DMS 273 (cell line): ENCODE results near the gene KIF1B.

ENCODE experiments used
- DNase-seq: peaks from one replicate; lab custom pipeline; 2025; ENCODE audit not compliant: unreplicated experiment; lab: John Stamatoyannopoulos, UW

The KIF1B gene

GRCh38 chr1:10280439-10281350 lies 70.3 kb downstream of the KIF1B start:
- no peak for DNase-seq

- no peak for DNase-seq
Observed at GRCh38 chr1:10283318-10283984, 73.1 kb downstream of the KIF1B start.

DNA sequence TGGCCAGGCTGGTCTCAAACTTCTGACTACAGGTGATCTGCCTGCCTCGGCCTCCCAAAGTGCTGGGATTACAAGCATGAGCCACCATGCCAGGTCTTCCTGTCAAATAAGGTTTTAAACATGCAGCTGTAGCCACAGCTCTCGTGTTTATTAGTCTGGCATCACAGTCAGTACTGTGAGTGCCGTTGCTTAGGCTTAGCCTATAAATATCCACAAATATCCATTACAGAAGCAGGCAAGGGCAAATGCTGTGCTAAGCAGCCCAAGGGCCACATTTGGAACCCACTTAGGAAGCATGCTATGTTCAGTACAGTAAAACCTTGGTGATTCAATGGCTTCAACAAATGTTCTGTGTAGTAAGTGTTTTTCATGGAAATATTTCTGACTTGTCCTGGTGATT lies 75.9 kb downstream of the KIF1B start:
- DNase-seq, result no peak

GRCh38 chr1:10287023-10287645 lies 76.8 kb downstream of the KIF1B start:
- DNase-seq, result no peak

GRCh38 chr1:10288029-10288615 lies 77.8 kb downstream of the KIF1B start:
- no peak for DNase-seq

DNA sequence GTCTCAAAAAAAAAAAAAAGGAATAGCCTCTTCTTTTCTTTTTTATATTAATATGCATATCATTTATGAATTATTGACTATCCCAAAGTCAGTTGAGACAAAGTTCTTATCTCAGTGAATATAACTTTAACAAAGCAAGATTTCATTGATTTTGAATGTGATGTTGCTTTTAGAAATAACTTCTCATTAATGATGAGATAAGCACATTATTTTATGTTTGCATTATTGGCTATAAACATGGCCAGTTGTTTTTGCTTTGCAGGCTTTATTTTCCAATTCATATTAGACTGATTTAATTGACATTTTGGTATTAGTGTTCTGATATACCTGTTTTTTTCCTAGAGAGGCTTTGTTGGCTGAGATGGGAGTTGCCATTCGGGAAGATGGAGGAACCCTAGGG lies 81.3 kb downstream of the KIF1B start:
- no peak for DNase-seq

DNA sequence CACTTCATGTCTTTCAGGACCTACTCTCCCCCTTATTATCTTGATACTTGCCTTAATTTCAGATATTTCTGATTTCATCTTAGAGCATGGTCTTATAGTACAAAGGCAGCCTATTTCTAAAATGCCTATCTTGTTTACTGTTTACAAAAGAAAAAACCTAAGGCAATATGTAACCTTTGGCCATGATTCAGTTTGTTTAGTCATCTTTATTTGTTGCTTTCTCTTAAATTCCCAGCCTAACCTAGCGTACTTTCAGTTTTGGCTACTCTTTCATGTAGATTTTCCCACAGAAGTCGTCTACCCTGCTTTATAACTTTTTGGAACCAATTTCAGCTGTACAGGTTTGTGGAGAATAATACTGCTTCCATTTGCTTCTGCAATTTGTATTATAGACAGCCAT lies 81.8 kb downstream of the KIF1B start:
- no peak for DNase-seq

DNA sequence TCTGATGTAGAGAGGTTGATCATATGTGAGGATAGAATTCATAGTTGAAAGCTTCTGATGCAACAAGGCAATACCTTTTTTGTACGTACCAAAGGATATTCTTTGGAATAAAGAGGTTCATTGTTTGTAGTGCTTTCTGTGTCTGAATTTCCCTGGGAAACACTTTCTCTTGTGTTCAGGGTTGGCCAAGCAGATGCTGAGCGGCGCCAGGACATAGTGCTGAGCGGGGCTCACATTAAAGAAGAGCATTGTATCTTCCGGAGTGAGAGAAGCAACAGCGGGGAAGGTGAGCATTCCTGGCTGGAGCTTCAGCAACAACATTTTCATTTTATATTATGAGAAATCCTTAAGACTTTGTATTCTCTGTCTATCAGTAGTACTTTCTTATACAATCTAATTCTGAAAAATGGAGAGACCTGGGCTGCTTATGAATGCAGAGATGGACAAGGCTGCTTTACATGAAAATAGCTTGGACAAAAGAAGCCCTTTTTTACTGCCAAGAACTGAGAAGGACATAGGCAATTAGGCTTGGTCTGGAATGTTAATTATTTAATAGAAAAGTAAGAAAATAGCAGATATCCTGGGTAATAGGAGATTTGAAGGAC lies 85.2 kb downstream of the KIF1B start:
- DNase-seq, result no peak

GRCh38 chr1:10299151-10299550 lies 88.8 kb downstream of the KIF1B start:
- DNase-seq, result no peak

DNA sequence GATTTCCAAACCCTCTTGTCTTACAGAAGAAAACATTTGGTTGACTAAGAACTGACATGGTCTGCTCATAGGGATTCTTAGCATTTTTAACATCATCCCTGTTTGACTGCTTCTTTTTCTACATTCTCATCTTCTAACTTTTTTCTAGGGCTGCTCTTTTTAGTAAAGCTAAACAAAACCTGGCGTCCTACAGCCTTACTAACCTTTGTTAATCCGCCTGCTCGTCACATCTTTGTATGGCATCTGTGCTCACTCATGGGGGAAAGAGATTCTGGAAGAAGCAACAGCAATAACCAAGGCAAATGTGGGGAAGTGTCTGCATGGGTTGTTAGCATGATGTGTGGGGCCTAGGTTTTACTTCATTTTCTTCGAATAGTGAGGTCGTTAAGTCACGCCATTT lies 92.0 kb downstream of the KIF1B start:
- no peak for DNase-seq

DNA sequence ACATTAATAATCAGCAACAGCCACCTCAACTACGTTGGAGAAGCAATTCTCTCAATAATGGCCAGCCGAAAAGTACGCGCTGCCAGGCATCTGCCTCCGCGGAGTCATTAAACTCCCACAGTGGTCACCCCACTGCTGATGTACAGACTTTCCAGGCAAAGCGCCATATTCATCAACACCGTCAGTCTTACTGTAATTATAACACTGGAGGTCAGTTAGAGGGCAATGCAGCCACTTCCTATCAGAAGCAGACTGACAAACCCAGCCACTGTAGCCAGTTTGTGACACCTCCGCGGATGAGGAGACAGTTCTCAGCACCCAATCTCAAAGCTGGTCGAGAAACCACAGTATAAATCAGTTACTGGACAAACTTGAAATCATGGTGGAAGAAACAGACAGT lies 93.9 kb downstream of the KIF1B start:
- no peak for DNase-seq

- no peak for DNase-seq
Observed at GRCh38 chr1:10306435-10306834, 96.1 kb downstream of the KIF1B start.

DNA sequence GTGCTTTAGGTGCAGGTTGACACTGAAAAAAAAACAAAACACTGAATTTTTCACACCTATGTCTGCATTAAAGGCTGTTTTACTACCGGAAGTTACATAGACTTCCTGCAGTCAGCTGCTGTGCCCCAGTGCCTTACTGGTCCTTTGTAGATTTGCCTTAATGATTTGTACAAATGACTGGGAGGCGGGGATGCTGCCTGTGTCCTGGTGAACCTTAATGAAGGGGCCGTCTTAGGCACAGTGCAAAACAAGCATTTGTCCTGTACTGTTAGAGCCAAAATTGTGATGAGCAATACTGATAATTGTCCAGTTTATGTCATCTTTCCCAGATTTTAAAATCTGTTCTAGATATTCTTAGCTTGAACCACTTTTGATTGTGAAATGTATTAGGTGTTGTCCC lies 97.6 kb downstream of the KIF1B start:
- DNase-seq, result no peak

- DNase-seq, result no peak
Observed at GRCh38 chr1:10309243-10310011, 99.1 kb downstream of the KIF1B start.

DNA sequence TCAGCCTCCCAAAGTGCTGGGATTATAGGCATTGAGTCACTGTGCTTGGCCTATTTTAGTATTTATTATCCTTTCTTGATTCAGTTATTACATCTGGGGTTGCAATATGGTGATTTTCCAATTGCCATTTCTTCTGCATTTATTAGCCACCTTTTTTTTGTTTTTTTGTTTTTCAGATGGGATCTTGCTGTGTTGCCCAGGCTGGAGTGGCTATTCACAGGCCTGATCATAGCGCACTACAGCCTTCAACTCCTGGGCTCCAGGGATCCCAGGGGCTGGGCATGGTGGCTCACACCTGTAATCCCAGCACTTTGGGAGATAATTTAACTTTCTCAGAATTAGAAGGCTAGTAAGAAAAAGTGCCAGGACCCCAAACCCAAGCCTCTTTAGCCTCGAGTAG lies 106.4 kb downstream of the KIF1B start:
- DNase-seq, result no peak

DNA sequence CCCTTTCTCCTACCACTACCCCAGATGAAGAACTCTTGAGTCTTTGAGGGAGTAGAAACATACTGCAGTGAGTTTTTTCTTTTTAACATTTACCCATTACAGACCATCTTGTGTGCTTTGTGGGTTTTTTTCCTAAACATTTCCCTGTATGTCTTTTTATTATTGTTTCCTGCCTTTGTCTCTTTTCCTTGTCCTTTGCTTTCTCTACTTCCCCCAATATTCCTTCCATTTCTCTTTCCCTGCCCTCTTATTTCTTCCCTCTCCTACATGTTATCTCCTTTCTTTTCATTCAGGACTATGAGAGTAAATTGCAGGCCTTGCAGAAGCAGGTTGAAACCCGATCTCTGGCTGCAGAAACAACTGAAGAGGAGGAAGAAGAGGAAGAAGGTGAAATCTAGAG lies 109.4 kb downstream of the KIF1B start:
- DNase-seq, result no peak

DNA sequence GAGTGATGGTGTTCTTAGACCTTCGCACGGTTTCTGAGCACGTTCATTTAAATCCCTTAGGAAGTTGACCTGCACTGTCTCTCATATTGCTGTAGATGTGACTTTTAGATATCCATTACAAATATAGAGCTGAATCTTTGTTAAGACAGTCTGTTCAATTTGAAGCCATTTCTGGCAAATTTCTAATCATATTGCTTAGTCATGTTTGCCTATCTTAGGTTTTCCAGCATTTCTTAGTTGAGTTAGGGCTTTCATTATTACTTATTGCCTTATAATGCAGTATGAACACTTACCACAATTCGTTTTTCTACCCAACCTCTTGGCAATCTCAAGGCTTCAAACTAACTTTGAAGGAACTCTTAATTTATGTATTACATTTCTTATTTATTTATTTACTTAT lies 110.0 kb downstream of the KIF1B start:
- DNase-seq, result no peak

GRCh38 chr1:10322821-10323220 lies 112.5 kb downstream of the KIF1B start:
- DNase-seq, result no peak

DNA sequence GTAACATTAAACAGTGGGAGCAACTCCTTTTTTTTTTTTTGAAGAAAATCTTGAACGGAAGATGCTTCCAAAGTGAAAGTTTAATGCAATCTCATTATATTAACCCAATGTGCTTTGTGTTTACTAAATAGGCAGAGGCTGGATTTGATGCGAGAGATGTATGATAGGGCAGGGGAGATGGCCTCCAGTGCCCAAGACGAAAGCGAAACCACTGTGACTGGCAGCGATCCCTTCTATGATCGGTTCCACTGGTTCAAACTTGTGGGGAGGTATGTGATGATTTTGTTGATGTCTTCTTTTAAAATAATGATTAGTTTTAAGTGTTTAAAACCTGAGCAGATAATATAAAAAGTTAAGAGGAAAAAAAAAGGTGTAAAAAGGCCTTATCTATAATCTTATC lies 114.3 kb downstream of the KIF1B start:
- DNase-seq, result no peak

- DNase-seq, result no peak
Observed at GRCh38 chr1:10325521-10325920, 115.2 kb downstream of the KIF1B start.

DNA sequence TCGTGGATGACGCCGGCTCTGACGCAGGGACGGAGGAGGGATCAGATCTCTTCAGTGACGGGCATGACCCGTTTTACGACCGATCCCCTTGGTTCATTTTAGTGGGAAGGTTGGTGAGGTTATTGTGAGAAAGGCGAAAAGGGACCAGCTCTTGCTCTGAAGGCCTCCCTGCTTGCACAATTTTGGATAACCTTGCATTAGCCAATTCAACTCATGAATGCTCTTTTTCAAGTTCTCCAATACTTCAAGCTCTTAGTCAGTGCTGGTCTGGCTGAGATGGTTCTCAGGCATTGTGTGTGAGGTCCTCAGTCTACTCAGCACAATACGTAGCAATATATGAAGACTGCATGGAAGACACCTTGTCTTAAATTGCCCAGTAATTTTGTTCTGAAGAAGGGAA lies 115.9 kb downstream of the KIF1B start:
- no peak for DNase-seq
